ENCODE results near the gene DIDO1.

The DIDO1 gene

DNA sequence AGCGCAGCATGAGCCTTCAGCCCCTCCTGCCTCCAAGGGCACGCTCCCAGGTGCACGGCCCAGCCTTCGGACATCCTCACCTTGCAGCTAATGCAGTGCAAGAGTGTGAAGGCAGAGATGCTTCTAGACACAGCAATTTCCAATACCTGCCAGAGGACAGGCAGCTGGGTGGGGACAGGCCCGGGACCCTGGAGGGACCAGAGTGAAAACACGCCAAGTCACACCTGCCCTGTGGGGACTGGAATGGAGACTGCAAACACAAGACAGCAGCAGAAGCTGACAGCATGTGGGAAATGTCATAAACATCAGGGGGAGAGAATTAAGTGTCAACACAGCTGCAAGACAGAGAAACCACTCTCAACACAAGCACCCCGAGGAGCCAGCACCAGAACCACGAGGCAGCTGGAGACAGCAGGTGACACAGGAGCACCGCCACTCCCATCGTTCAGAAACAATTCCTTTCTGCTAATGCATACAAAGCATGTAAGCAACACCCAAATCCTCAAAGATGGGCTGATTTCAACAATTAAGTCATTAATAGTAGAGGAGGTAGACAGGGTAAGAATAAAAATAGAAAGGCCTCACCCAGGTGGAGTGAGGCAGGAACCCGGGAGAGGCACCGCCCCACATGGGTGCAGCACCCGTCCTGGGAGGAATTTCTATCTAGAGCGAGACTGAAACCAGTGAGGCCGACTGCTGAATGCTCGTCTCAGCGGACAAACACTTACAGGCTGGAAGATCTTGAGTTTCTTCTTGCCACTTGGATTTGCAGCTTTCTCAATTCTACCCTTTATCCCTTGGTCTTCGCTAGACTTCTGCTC lies 17.1 kb downstream of the DIDO1 start:
- no peak for TF ChIP-seq ZNF274 (IDR thresholded peaks at IDR 0.05; ENCODE audit: low read depth, low read length)
- no peak overlapping the region for H3K4me3 ChIP-seq (ENCODE audit: low read length)

- no peak for TF ChIP-seq ZNF274 (IDR thresholded peaks at IDR 0.05; ENCODE audit: low read depth, low read length)
- no peak overlapping the region for H3K4me3 ChIP-seq (ENCODE audit: low read length)
These were observed 18.7 kb downstream of the DIDO1 start for GRCh38 chr20:62907384-62908317.

DNA sequence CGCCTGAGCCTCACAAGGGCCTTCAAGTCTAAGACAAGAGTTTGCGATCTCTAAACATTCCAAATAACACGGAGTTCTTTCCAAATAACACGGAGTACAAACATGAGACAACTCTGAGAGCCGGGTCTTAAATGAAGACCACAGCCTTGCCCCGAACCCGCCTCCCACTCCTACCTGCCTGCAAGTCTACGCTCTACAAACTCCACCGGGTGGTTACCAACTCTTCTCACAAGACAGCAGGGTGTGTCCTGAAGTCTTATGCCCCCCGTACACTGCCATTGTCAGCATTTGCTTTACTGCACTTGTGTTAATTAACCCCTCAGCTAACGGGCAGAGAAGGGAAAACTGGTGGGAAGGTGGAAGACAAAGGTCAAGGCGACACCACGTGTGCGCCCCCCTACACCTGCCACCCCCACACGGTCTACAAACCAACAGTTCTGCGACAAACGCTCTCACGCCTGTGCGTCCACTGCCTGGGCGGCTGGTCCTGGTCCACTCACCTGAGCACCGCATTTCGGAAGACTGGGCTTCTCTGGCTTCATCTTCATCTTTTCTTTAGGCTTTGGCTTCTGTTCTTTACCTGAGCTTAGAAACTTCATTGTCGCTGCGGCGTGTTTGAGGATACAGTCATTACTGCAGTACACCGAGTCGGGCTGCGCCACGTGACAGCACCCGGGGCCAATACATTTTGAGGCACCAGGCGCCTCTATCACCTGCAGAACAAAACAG lies 19.5 kb downstream of the DIDO1 start:
- no peak for TF ChIP-seq ZNF274 (IDR thresholded peaks at IDR 0.05; ENCODE audit: low read depth, low read length)
- H3K4me3 ChIP-seq (ENCODE audit: low read length), result no peak overlapping the region

DNA sequence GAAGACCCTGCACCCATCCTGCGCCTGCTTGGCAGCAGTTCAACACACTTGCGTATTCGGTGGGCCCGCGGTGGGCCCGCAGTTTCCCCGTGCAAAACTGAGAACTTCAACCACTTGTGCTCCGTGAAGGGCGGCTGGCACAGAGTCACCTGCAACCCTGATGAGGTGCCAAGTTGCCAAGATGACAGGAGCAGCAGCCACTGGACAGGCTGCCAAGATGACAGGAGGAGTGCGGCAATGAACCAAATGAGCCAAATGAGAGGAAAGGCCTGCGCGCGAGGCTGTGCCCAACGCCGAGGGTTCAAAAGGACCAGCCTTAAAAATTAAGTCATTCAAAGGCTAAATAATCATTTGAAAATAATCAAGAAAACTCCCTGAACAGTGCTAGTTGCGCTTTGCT lies 20.1 kb downstream of the DIDO1 start:
- no peak for TF ChIP-seq ZNF274 (IDR thresholded peaks at IDR 0.05; ENCODE audit: low read depth, low read length)
- H3K4me3 ChIP-seq (ENCODE audit: low read length), result no peak overlapping the region

DNA sequence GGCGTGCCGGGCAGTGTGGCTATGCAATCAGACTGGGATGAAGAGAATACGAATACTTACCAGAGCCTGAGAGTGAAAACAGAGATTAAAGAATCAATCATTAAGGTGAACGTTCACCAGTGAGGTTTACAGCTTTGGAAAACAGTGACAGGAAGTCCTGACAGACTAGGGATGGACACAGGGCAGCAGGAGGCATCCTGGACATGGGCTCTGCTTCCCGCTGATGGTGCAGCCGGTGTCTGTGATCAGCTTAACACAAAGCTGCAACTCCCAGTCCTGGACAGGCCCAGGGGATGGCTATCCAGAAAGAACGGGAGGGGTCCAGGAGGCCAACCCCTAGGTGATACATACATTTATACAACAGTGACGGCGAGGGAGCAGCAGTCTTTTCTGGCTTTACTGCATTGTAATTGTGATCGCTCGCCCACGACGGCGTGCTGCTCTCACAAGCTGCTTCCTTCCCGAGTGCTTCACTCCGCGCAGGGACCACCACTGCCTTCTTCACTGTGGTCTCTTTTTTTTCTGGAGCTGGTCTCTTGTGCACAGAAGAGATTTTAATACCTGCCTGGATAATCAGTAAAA lies 20.7 kb downstream of the DIDO1 start:
- no peak overlapping the region for H3K4me3 ChIP-seq (ENCODE audit: low read length)
- no peak for TF ChIP-seq ZNF274 (IDR thresholded peaks at IDR 0.05; ENCODE audit: low read depth, low read length)

- H3K4me3 ChIP-seq (ENCODE audit: low read length), result no peak overlapping the region
- no peak for TF ChIP-seq ZNF274 (IDR thresholded peaks at IDR 0.05; ENCODE audit: low read depth, low read length)
These were observed 23.2 kb downstream of the DIDO1 start for GRCh38 chr20:62902926-62903615.

GRCh38 chr20:62901891-62902290 lies 24.4 kb downstream of the DIDO1 start:
- no peak for TF ChIP-seq ZNF274 (IDR thresholded peaks at IDR 0.05; ENCODE audit: low read depth, low read length)
- no peak overlapping the region for H3K4me3 ChIP-seq (ENCODE audit: low read length)

GRCh38 chr20:62900692-62901584 lies 25.4 kb downstream of the DIDO1 start:
- no peak overlapping the region for H3K4me3 ChIP-seq (ENCODE audit: low read length)
- no peak for TF ChIP-seq ZNF274 (IDR thresholded peaks at IDR 0.05; ENCODE audit: low read depth, low read length)

DNA sequence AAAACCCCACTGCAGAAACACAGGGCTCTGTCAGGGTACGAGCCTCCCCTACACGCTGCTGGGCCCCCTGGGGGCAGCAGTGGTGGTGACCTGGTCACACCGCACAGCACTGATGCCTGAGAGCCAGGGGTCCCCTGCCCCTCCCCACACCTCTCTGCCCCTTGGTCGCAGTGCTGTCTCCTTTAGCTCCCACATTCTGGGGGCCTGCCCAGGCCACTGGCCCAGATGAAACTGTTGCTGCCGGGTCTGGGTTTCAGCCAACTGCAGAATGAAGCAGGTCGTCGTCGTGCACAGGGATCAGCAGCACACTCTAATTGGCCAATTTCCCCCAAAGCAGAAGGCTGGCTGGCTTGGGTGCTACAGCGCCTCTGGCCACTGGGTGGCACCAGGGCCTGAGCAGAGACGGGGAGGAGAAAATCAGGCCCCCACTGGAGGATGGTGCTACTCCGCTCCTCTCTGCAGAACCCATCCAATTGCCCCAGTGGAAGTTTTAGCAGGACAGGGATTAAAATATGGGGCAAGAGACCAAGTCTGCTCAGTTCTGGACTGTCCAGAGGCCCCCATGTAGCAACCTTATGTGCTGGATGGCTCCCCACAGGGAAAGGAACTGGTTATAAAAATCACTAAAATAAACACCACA lies 26.1 kb downstream of the DIDO1 start:
- no peak for TF ChIP-seq ZNF274 (IDR thresholded peaks at IDR 0.05; ENCODE audit: low read depth, low read length)
- no peak overlapping the region for H3K4me3 ChIP-seq (ENCODE audit: low read length)

- H3K4me3 ChIP-seq (ENCODE audit: low read length), result no peak overlapping the region
These were observed 26.7 kb downstream of the DIDO1 start for GRCh38 chr20:62899633-62900051.

DNA sequence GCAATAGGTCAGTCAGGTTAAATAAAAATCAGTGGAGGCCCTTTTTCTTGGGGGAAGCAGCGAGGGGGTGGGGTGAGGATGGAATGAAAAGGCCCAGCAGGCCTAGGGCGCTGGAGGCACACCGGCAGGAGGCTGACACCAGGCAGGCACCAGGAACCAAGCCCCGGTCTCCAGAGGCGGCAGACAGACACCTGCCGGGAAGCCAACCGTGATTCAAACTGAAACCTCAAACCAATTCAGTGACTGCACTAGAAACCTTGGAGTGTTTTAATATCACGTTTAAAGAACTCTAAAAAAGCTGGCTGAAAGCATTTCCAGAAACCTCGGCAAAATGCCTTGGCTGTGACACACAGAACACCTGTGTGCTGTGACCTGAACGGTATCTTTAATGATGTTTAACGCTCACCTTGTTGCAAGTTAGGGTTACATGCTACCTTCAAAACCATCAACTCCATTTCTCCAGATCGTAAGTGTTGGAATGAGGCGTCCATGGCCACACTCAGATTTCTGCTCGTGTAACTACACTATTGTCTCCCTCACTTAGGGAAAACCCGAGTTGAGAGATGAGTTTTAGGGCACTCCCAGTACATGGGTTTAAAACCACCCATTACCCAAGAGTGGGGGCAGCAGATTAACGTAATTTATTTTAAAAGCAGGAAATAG lies 27.2 kb downstream of the DIDO1 start:
- H3K4me3 ChIP-seq (ENCODE audit: low read length), result no peak overlapping the region
- TF ChIP-seq ZNF274 (IDR thresholded peaks at IDR 0.05; ENCODE audit: low read depth, low read length), result no peak

More at GRCh38 chr20:62899633-62900051, 26.7 kb downstream of the DIDO1 start:
- TF ChIP-seq ZNF274 (IDR thresholded peaks at IDR 0.05; ENCODE audit: low read depth, low read length), result no peak

Measured in GM08714 (cell line).